RKO (cell line): ENCODE results near the gene PLK4.
"Not testable (repeated sequence)": the region's sequence is repeated elsewhere in the genome, so short reads cannot be mapped to it uniquely, and the experiment has no call there.

Source experiments
- DNase-seq: peaks from one replicate; pipeline ENCODE4 v3.0.0-alpha.2; 2016; ENCODE audit warnings: low spot score

PLK4 gene

DNA sequence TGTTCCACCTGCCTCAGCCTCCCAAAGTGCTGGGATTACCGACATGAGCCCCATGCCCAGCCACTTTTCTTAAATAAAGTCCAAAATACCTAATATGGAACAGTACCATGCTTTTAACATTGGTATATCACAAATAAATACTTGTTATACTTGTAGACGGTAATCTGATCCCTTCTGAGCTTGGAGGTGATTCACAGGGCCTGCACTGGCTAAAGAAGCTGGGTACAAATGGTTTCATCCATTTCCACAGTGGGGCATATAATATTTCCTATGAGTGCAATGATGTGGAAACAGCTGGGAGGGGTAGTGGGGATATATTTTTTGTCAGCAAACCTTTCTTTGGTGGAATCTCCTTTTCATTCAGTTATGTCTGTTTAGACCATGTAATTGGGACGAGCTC is 35.8 kb downstream of the PLK4 start:
- no peak for DNase-seq

DNA sequence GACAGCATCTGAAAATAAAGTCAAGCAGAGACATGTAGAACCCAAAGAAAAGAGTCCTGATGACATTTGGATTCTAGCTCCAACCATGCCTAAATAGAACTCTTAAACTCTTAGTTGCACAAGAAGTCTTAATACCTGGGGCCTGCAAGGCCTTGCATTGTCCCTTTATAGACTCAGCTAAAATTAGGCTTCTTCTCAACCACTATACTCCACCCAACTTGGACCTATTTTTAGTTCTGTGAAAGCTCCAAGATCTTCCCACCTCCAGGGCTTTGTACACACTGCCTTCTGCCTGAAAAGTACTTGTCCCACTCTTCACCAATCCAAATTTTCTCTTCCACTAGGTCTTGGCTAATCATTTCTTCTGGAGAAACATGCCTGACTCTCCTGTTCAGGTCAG is 36.5 kb downstream of the PLK4 start:
- no peak for DNase-seq

DNA sequence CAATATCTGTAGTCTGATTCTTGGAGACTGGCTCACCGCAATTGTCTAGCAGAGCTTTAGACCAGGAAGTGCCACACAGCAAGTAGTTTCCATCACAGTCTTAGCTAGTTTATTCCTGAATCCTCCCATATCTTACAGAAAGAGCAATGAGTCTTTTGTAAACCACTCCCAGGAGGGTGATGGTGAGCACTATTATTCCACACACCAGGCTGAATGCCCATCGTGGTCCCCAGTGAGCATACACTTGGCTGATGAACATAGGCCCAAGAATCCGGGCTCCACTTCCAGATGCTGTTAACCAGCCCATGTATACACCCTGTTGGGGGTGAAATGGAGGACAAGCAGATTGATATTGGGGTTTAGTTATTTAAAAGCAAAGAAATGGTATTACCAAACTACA is 39.8 kb downstream of the PLK4 start:
- no peak for DNase-seq

DNA sequence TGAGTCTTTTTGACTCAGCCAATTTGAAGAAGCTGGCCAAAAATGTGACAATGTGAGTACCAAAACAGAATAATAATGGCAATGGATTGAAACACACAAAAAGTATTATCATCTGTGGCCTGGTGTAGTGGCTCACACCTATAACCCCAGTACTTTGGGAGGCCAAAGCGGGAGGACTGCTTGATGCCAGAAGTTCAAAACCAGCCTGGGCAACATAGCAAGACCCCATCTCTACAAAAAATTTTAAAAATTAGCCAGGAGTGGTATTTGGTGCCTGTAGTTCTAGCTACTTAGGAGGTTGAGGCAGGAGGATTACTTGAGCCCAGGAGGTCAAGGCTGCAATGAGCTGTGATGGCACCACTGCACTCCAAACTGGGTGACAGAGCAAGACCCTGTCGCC is 41.5 kb downstream of the PLK4 start:
- no peak for DNase-seq

DNA sequence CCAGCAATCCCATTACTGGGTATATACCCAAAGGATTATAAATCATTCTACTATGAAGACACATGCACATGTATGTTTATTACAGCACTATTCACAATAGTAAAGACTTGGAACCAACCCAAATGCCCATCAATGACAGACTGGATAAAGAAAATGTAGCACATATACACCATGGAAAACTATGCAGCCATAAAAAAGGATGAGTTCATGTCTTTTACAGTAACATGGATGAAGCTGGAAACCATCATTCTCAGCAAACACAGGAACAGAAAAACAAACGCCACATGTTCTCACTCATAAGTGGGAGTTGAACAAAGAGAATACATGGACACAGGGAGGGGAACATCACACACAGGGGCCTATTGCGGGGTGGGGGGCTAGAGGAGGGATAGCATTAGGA is 45.0 kb downstream of the PLK4 start:
- DNase-seq = not testable (repeated sequence)

DNA sequence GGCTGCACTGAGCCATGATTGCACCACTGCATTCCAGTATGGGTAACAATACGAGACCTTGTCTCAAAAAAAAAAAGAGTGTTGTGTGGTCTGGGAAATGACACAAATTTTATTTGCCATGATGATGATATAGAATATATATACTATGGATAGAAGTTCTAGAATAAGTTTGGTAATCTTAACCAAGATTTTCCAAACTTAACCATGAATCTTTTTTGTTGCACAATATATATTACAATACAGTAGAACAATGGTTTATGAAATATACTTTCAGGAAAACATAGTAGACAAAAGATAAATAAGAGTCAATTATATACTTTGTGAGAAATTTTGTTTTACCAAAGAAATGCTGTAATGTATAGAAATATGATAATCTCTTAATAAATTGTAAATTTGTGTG is 49.5 kb downstream of the PLK4 start:
- no peak for DNase-seq

DNA sequence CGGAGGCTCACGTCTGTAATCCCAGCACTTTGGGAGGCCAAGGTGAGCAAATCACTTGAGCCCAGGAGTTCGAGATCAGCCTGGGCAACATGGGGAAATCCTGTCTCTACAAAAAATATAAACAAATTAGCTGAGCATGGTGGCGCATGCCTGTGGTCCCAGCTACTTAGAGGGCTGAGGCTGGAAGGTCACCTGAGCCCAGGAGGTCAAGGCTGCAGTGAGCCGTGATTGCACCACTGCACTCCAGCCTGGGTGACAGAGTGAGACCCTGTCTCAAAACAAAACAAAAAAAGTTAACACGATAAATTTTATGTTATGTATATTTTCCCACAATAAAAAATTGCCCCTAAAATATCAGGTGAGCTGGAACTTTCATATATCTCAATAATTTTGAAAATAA is 51.1 kb downstream of the PLK4 start:
- DNase-seq = not testable (repeated sequence)

DNA sequence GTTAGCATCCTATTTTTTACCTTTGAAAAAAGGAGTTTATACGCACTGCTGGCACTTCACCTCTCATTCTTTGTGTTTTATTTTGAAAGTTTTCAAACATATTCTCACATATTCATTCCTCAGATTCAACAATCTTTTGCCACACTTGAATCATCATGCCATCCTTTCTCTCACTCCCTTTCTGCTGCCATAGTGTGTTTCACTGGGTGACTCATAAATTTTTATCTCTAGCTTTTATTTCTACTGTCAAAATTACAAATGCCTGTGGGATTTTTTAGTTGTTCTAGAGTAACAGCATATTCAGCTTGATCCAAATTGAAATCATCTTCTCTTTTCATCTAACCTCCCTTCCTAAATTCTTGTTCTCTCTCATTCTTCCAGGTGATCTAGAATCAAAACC is 56.3 kb downstream of the PLK4 start:
- DNase-seq = no peak
